Keratinocyte (primary cell): ENCODE results near the gene ANAPC1. TPM values are rescaled to one million over a fixed set of nuclear protein-coding genes. Genes with fewer than 3 reads are reported as not detected.
"Not testable (repeated sequence)": the region's sequence is repeated elsewhere in the genome, so short reads cannot be mapped to it uniquely, and the experiment has no call there.

Experiments used
- DNase-seq: peaks from one replicate; pipeline ENCODE4 v3.0.0-alpha.2; 2011; ENCODE audit warnings: low read depth, missing footprints, low spot score
- FAIRE-seq: peaks from 2 replicates; lab custom pipeline; 2011; peaks lifted over from hg19 to GRCh38; lab: Jason Lieb, UNC
- H2AFZ ChIP-seq: 2 replicates; pipeline ENCODE4 v1.6.0; 2012; ENCODE audit warnings: low read length, control low read depth, inconsistent platforms; ENCODE audit not compliant: control insufficient read depth
- H3K27ac ChIP-seq: 2 replicates; pipeline ENCODE4 v1.5.1; 2011; ENCODE audit warnings: low read length; ENCODE audit not compliant: control insufficient read depth, insufficient read depth
- H3K27me3 ChIP-seq: 3 replicates; pipeline ENCODE4 v1.6.0; 2011; ENCODE audit warnings: low read length; ENCODE audit not compliant: control insufficient read depth, insufficient read depth; ENCODE audit errors: extremely low read depth
- H3K36me3 ChIP-seq, 2 experiments: 2 replicates in 1 of 2; 3 replicates in 1 of 2; pipeline ENCODE4 v1.5.1; 2011; ENCODE audit warnings: low read length in 2 of 2, mild to moderate bottlenecking in 1 of 2; ENCODE audit not compliant: control insufficient read depth in 2 of 2, insufficient read depth in 2 of 2; ENCODE audit errors: extremely low read depth in 1 of 2
- H3K4me1 ChIP-seq: 3 replicates; pipeline ENCODE4 v1.5.1; 2011; ENCODE audit warnings: low read length; ENCODE audit not compliant: control insufficient read depth, insufficient read depth; ENCODE audit errors: extremely low read depth
- H3K4me2 ChIP-seq: 3 replicates; pipeline ENCODE4 v1.6.0; 2011; ENCODE audit warnings: low read depth, low read length; ENCODE audit not compliant: control insufficient read depth, insufficient read depth; ENCODE audit errors: extremely low read depth
- H3K4me3 ChIP-seq, 3 experiments: fragments of 200-600 bp in 1 of 3; sonication (generic) in 1 of 3; 2 replicates in 2 of 3; 3 replicates in 1 of 3; pipeline ENCODE4 v1.5.1; 2011 to 2016; ENCODE audit warnings: low read length in 3 of 3, mild to moderate bottlenecking in 3 of 3, control low read depth in 2 of 3, inconsistent platforms in 1 of 3, low read depth in 1 of 3, mixed read lengths in 1 of 3, mixed run types in 1 of 3, moderate library complexity in 1 of 3; ENCODE audit not compliant: control insufficient read depth in 2 of 3, insufficient read depth in 2 of 3; ENCODE audit errors: extremely low read depth in 1 of 3
- H3K79me2 ChIP-seq: 2 replicates; pipeline ENCODE4 v1.6.0; 2012; ENCODE audit warnings: low read length; ENCODE audit not compliant: control insufficient read depth, insufficient read depth
- H3K9ac ChIP-seq: 3 replicates; pipeline ENCODE4 v1.6.0; 2011; ENCODE audit warnings: low read length; ENCODE audit not compliant: control insufficient read depth, insufficient read depth; ENCODE audit errors: extremely low read depth
- H3K9me1 ChIP-seq: 3 replicates; pipeline ENCODE4 v1.6.0; 2011; ENCODE audit warnings: low read length; ENCODE audit not compliant: control insufficient read depth, insufficient read depth; ENCODE audit errors: extremely low read depth
- H3K9me3 ChIP-seq: 2 replicates; pipeline ENCODE4 v1.5.1; 2012; ENCODE audit warnings: low read depth, low read length; ENCODE audit not compliant: control insufficient read depth
- H4K20me1 ChIP-seq: 3 replicates; pipeline ENCODE4 v1.6.0; 2011; ENCODE audit warnings: low read length; ENCODE audit not compliant: control insufficient read depth, insufficient read depth; ENCODE audit errors: extremely low read depth
- CTCF ChIP-seq, 3 experiments: IDR thresholded peaks in 1 of 3; conservative IDR thresholded peaks in 1 of 3; optimal IDR thresholded peaks in 1 of 3; 2 replicates in 2 of 3; 3 replicates in 1 of 3; pipeline versions ENCODE3 to v1.5.1; 2011; ENCODE audit warnings: low read length in 3 of 3, mild to moderate bottlenecking in 3 of 3, moderate library complexity in 2 of 3, control low read depth in 1 of 3, inconsistent platforms in 1 of 3; ENCODE audit not compliant: insufficient read depth in 2 of 3; ENCODE audit errors: extremely low read depth in 1 of 3
- EZH2 ChIP-seq: IDR thresholded peaks from one replicate; pipeline ENCODE4 v1.6.1; 2012; ENCODE audit warnings: inconsistent platforms, mild to moderate bottlenecking, low read length, moderate library complexity
- dilution Hi-C: fragments of 300-500 bp; cut with MboI; formaldehyde crosslinking; loops from one replicate; pipeline ENCODE4 v1.7.0; 2020; ENCODE audit warnings: low sequenced_read_pairs; ENCODE audit not compliant: extremely low pct_ligation_motif_present
- polyA plus RNA-seq, 5 experiments: library from polyadenylated mRNA; depleted of rRNA in 3 of 5; stranded (reverse) in 3 of 5; stranded (forward) in 1 of 5; unstranded in 1 of 5; fragments of >200 nt; gene quantifications; 1 replicate in 1 of 5; 2 replicates in 3 of 5; 3 replicates in 1 of 5; pipeline versions ENCODE4 v1.2.1 to v1.2.3, GENCODE V29; 2011 to 2012; ENCODE audit warnings: missing spikeins in 2 of 5, low read depth in 1 of 5, low replicate concordance in 1 of 5

The ANAPC1 gene
- polyA plus RNA-seq, 1 donor (not counting 4 experiments of a cell fraction or from before 2014, with no cell fraction given), result 36.5 TPM

- dilution Hi-C loops, result loop anchor here (25.0 kb wide), 1 partner anchor 106 kb away; no protein-coding TSS in a partner anchor
- no peak for FAIRE-seq
- no peaks in the 10 kb centered on the region for H3K79me2 ChIP-seq
Measured at GRCh38 chr2:111905990-111906735, 22.2 kb upstream of the ANAPC1 start.

GRCh38 chr2:111905475-111905869 is 21.5 kb upstream of the ANAPC1 start:
- not testable (repeated sequence) for H3K36me3 ChIP-seq, H3K79me2 ChIP-seq, H3K4me1 ChIP-seq, H2AFZ ChIP-seq, H4K20me1 ChIP-seq, H3K9me3 ChIP-seq, H3K4me3 ChIP-seq, H3K9ac ChIP-seq, DNase-seq, H3K9me1 ChIP-seq, H3K27ac ChIP-seq, H3K4me2 ChIP-seq, FAIRE-seq
- H3K27me3 ChIP-seq, result peaks cover 24% of the 10 kb centered on the region
- dilution Hi-C loops, result loop anchor here (25.0 kb wide), 1 partner anchor 107 kb away; no protein-coding TSS in a partner anchor

More at GRCh38 chr2:111905990-111906735, 22.2 kb upstream of the ANAPC1 start:
- no peak overlapping the region for H3K27ac ChIP-seq
- TF ChIP-seq CTCF (optimal IDR thresholded peaks at IDR 0.05 in 1 of 3, IDR thresholded peaks at IDR 0.05 in 1 of 3, conservative IDR thresholded peaks at IDR 0.05 in 1 of 3; ENCODE audit: extremely low read depth in 1 of 3, insufficient read depth in 2 of 3, low read length in 3 of 3) (no peak), EZH2 (no peak)
- no peaks in the 10 kb centered on the region for H3K9me1 ChIP-seq
- H3K27me3 ChIP-seq, result peaks cover 18% of the 10 kb centered on the region
- H3K36me3 ChIP-seq, result no peaks in the 10 kb centered on the region
- H3K9me3 ChIP-seq, result no peaks in the 10 kb centered on the region
- H3K4me1 ChIP-seq, result peaks cover 3% of the 10 kb centered on the region
- H4K20me1 ChIP-seq, result no peaks in the 10 kb centered on the region
- H3K4me3 ChIP-seq, result no peak overlapping the region
- no peak overlapping the region for H3K4me2 ChIP-seq
- no peak overlapping the region for H3K9ac ChIP-seq
- no peak overlapping the region for H2AFZ ChIP-seq
- DNase-seq, result no peak
